Cardiac fibroblast (primary cell): Measurements from ENCODE around the gene GATA2.

ENCODE experiments used
- DNase-seq, 2 donors: peaks; one replicate each; pipeline versions ENCODE4 v3.0.0 to v3.0.0-alpha.2; 2010; ENCODE audit warnings: low read depth in 2 of 2
- H3K4me3 ChIP-seq, 2 donors: replicated peaks in 1 of 2; 1 replicate in 1 of 2; 2 replicates in 1 of 2; pipeline ENCODE4 v1.5.1; 2011; ENCODE audit warnings: low read depth in 2 of 2, low read length in 2 of 2, mild to moderate bottlenecking in 2 of 2, moderate library complexity in 1 of 2
- TF ChIP-seq, protein P1 (sequence below): IDR thresholded peaks from one replicate; pipeline ENCODE4 v1.5.1; 2011; ENCODE audit warnings: low read depth, mild to moderate bottlenecking, low read length, inconsistent platforms

GATA2 gene

DNA sequence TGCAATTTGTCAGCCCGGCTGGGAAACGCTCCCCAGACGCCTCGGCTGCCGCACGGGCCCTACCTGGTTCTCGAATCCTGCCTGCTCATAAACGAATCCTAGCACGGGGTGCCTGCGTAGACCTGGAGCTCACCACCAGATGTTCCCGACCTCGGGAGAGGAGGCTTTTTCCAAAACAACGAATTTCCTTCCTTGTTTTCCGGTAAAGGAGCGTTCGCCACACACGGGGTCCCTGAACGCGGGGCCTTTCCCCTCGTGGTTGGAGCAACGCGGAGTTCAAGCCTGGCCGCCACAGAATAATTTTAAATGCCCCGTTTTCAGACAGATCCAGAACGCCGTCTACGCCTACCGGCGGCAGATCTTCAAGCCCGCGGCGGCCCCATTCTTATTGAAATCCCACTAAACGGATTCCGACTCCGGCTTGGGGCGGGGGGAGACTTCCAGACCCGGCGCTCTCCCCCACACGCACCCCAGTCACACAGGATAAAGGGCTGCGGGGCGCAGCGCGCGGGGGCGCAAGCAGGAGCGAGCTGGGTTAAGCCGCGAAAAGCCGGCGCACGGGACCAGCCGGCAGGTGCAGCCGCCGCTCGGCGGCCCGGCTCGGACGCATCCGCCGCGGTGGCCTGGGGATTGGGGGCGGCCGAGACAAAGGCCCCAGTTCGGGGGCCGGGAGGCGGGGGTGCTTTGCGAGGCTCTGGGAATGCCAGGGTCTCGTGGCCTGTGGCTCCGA lies 895 bp downstream of the GATA2 start:
- TF ChIP-seq, protein P1, sequence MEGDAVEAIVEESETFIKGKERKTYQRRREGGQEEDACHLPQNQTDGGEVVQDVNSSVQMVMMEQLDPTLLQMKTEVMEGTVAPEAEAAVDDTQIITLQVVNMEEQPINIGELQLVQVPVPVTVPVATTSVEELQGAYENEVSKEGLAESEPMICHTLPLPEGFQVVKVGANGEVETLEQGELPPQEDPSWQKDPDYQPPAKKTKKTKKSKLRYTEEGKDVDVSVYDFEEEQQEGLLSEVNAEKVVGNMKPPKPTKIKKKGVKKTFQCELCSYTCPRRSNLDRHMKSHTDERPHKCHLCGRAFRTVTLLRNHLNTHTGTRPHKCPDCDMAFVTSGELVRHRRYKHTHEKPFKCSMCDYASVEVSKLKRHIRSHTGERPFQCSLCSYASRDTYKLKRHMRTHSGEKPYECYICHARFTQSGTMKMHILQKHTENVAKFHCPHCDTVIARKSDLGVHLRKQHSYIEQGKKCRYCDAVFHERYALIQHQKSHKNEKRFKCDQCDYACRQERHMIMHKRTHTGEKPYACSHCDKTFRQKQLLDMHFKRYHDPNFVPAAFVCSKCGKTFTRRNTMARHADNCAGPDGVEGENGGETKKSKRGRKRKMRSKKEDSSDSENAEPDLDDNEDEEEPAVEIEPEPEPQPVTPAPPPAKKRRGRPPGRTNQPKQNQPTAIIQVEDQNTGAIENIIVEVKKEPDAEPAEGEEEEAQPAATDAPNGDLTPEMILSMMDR: no peak
- DNase-seq: peak in 1 of 2 donors; percentile 18
- peak overlapping the region in 1 of 2 donors; percentile 28 for H3K4me3 ChIP-seq

DNA sequence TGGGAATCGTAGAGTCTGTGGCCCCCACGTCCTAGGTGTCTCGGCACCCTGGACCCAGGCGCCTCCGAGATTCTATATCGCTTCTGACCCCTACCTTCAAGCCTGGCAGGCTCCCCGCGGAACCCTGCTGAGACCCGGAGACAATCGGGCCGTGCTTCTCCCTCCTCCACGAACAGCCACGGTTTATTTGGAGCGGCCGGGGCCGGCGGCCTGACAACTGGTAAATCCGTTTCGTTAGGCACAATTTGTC lies 1.4 kb downstream of the GATA2 start:
- TF ChIP-seq, protein P1: no peak
- H3K4me3 ChIP-seq: peak overlapping the region in 1 of 2 donors; percentile 12
- no peak for DNase-seq

DNA sequence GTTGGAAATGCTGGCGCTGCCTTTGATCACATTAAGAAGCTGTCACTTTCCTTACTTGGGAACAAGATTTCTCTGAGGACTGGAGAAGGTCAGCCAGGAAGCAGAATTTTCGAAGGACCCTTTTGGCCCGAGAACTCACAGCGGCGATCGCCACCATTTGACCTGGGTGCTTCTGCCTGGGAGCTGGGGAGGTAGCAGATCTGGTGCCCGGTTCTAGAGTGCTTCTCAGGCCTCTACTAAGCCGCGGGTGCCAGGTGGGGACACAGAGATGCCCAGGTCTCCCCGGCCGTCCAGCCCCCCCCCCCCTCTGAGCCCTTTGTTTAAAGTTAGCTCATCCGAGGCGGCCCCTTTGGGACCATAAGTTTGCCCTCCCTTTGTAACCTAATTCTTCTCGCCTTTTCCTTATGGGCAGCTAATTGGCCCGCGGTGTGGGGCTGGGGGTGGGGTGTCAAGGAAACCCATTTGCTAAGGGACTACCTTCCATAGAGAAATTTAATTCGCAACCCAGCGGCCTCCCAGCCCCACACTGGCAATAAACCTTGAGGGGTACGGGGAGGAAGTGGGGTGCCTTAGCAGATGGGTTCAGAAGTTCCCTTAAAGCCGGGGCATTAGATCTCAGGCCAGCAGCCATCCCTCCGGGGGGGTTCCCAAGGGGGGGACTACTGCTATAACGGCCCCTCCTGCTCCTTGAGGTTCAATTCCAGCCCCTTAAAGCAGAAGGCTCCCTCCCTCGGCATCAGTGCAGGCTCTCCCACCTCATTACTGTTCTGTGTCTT lies 1.9 kb downstream of the GATA2 start:
- DNase-seq: no peak
- TF ChIP-seq, protein P1: no peak
- H3K4me3 ChIP-seq: peak overlapping the region in 1 of 2 donors; percentile 46

DNA sequence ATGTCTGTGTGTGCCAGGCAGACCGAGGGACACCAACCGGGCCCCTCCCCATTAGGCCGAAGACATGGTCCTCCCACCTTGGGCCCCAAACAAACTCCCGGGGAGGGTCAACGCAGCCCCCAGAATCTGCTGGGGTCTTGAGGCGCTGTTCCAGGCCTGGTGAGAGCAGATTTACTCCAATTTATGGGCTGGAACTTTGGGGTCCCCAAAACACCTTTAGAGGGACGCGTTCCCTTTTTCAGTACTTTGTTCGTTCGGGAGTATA lies 2.4 kb downstream of the GATA2 start:
- no peak for DNase-seq
- peak overlapping the region in 1 of 2 donors; percentile 46 for H3K4me3 ChIP-seq
- TF ChIP-seq, protein P1: no peak

DNA sequence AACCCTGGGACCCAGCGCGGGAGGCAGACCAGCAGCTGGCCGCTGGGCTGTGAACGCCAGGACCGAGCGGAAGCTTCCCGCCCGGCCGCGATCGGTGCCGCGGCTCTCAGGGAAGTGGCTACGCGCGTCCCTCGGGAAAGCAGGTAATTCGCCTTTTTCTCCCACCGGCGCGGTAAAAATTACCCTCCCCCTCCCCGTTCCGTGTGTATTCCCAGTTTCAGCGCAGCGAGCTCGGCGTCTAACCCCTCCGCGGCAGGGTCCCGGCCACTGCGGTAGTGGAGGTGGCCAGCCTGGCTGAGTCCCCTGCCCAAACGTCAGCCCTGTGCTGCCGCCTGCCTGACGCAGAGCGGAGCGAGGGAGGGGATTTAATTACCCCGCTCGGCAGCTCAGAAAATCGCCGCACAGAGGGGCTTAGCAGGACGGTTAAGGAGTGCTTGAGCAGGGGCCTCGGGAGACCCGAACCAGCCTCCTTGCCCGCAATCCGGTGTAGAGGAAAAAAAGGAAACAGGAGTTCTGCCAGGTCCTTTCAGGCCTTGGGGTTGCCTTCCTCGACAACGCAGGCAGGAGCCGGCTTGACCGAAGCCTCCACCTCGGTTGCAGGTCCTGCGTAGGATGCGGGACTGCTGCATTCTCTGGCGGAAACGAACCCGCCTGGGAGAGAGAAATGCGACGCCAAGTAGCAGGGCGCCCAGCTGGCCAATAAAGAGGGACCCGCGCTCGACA lies 2.9 kb downstream of the GATA2 start:
- H3K4me3 ChIP-seq: peak overlapping the region; percentile 46 to 56
- peak; percentile 45 to 48 for DNase-seq
- TF ChIP-seq, protein P1: no peak

DNA sequence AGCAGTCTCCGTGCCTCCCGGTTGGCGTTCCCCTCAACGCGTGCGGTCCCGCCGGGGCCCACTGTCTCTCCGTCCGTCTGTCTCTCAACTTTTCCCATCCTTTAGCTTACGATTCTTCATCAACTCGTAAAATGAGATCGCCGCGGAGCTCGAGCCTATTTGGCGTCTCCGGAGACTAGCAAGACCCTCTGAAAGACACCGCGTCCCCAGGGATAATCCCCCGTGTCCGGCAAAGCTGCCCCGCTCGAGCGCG lies 3.4 kb downstream of the GATA2 start:
- no peak for DNase-seq
- peak overlapping the region; percentile 46 to 56 for H3K4me3 ChIP-seq
- TF ChIP-seq, protein P1: no peak
